H1 (cell line): ENCODE measurements around the gene MAGI2. TPM values are rescaled to one million over a fixed set of nuclear protein-coding genes. Genes with fewer than 3 reads are reported as not detected.

Experiments
- CTCF ChIA-PET: fragments of 300-600 bp; sonication (Branson Sonifier 250); formaldehyde crosslinking; loops from one replicate; lab custom pipeline; 2021; ENCODE audit not compliant: partially characterized antibody; lab: Charles Lee
- POLR2A ChIA-PET: fragments of 300-600 bp; sonication (Branson Sonifier 250); formaldehyde crosslinking; loops from one replicate; lab custom pipeline; 2021; ENCODE audit warnings: inconsistent platforms; ENCODE audit not compliant: partially characterized antibody; lab: Charles Lee
- DNase-seq, 2 experiments: peaks; one replicate each; pipeline versions ENCODE4 v3.0.0 to v3.0.0-alpha.2; 2010 to 2022; ENCODE audit warnings: low spot score in 2 of 2, low read depth in 1 of 2, mixed read lengths in 1 of 2
- FAIRE-seq: peaks from 2 replicates; lab custom pipeline; 2011; peaks lifted over from hg19 to GRCh38; lab: Jason Lieb, UNC
- H2AFZ ChIP-seq: 2 replicates; pipeline ENCODE4 v1.8.1; 2012; ENCODE audit warnings: low read length, inconsistent platforms
- H2AK5ac ChIP-seq: 2 replicates; pipeline ENCODE4 v1.6.1; 2013; ENCODE audit warnings: low read depth, low read length
- H2BK120ac ChIP-seq: replicated peaks from 2 replicates; pipeline ENCODE3; 2013; ENCODE audit warnings: low read depth, low read length, inconsistent platforms
- H2BK12ac ChIP-seq: 2 replicates; pipeline ENCODE4 v1.6.1; 2013; ENCODE audit warnings: low read depth, low read length
- H2BK15ac ChIP-seq: 2 replicates; pipeline ENCODE4 v1.6.1; 2013; ENCODE audit warnings: low read length
- H2BK20ac ChIP-seq: 2 replicates; pipeline ENCODE4 v1.6.1; 2013; ENCODE audit warnings: low read length
- H2BK5ac ChIP-seq: 2 replicates; pipeline ENCODE4 v1.6.1; 2013; ENCODE audit warnings: low read depth, low read length
- H3K14ac ChIP-seq: 2 replicates; pipeline ENCODE4 v1.6.1; 2013; ENCODE audit warnings: inconsistent platforms; ENCODE audit not compliant: insufficient read length
- H3K18ac ChIP-seq: 2 replicates; pipeline ENCODE4 v1.6.1; 2013; ENCODE audit warnings: low read length; ENCODE audit errors: extremely low read depth
- H3K23ac ChIP-seq: 2 replicates; pipeline ENCODE4 v1.6.1; 2013; ENCODE audit warnings: inconsistent platforms; ENCODE audit not compliant: insufficient read length
- H3K23me2 ChIP-seq: 2 replicates; pipeline ENCODE4 v1.6.1; 2013; ENCODE audit warnings: low read depth, low read length
- H3K27ac ChIP-seq: 2 replicates; pipeline ENCODE4 v1.6.1; 2011; ENCODE audit warnings: low read depth, low read length, inconsistent platforms
- H3K27me3 ChIP-seq, 4 experiments: replicated peaks in 1 of 4; 1 replicate in 1 of 4; 2 replicates in 3 of 4; pipeline versions ENCODE4 v1.6.1 to v1.8.1; 2011 to 2013; ENCODE audit warnings: low read length in 3 of 4, mild to moderate bottlenecking in 3 of 4, inconsistent platforms in 2 of 4, mixed read lengths in 2 of 4, moderate library complexity in 1 of 4; ENCODE audit not compliant: control insufficient read depth in 3 of 4, insufficient read depth in 3 of 4; ENCODE audit errors: extremely low read depth in 1 of 4
- H3K36me3 ChIP-seq, 4 experiments: 2 replicates each; pipeline versions ENCODE4 v1.6.1 to v1.8.1; 2011 to 2013; ENCODE audit warnings: mild to moderate bottlenecking in 4 of 4, low read length in 3 of 4, moderate library complexity in 2 of 4, control low read depth in 1 of 4, inconsistent platforms in 1 of 4; ENCODE audit not compliant: insufficient read depth in 4 of 4, control insufficient read depth in 2 of 4
- H3K4ac ChIP-seq: replicated peaks from 2 replicates; pipeline ENCODE3; 2013; ENCODE audit warnings: low read length, low read depth, mixed read lengths, inconsistent platforms; ENCODE audit not compliant: insufficient read length
- H3K4me1 ChIP-seq, 4 experiments: replicated peaks in 1 of 4; 1 replicate in 1 of 4; 2 replicates in 3 of 4; pipeline versions ENCODE4 v1.6.1 to v1.8.1; 2011 to 2013; ENCODE audit warnings: low read length in 3 of 4, inconsistent platforms in 2 of 4, mixed read lengths in 1 of 4; ENCODE audit not compliant: insufficient read depth in 4 of 4, control insufficient read depth in 3 of 4
- H3K4me2 ChIP-seq, 2 experiments: 2 replicates each; pipeline versions ENCODE4 v1.6.1 to v1.8.1; 2011 to 2013; ENCODE audit warnings: low read depth in 2 of 2, low read length in 2 of 2, control low read depth in 1 of 2, inconsistent platforms in 1 of 2, mild to moderate bottlenecking in 1 of 2; ENCODE audit not compliant: insufficient read depth in 1 of 2
- H3K4me3 ChIP-seq, 4 experiments: fragments of 200-600, 300-600 bp in 1 of 4; sonication (generic), shearing (Covaris generic), sonication (Bioruptor Twin) in 1 of 4; 2 replicates each; pipeline versions ENCODE4 v1.5.1 to v1.8.1; 2011 to 2016; ENCODE audit warnings: low read length in 4 of 4, low read depth in 3 of 4, control low read depth in 2 of 4, inconsistent platforms in 2 of 4, mild to moderate bottlenecking in 2 of 4, mixed read lengths in 1 of 4, moderate library complexity in 1 of 4; ENCODE audit not compliant: insufficient read depth in 2 of 4; ENCODE audit errors: extremely low read depth in 1 of 4
- H3K56ac ChIP-seq: replicated peaks from 2 replicates; pipeline ENCODE3; 2013; ENCODE audit warnings: low read depth, mild to moderate bottlenecking, mixed read lengths, low read length, inconsistent platforms; ENCODE audit not compliant: insufficient read length
- H3K79me1 ChIP-seq: 2 replicates; pipeline ENCODE4 v1.6.1; 2013; ENCODE audit warnings: low read depth, low read length, control low read depth
- H3K79me2 ChIP-seq, 2 experiments: 2 replicates each; pipeline versions ENCODE4 v1.6.1 to v1.8.1; 2012 to 2013; ENCODE audit warnings: low read length in 2 of 2, mild to moderate bottlenecking in 2 of 2, inconsistent platforms in 1 of 2; ENCODE audit not compliant: insufficient read depth in 2 of 2, control insufficient read depth in 1 of 2
- H3K9ac ChIP-seq, 4 experiments: replicated peaks in 1 of 4; 1 replicate in 1 of 4; 2 replicates in 3 of 4; pipeline versions ENCODE4 v1.6.1 to v1.8.1; 2011 to 2013; ENCODE audit warnings: low read depth in 3 of 4, low read length in 3 of 4, control low read depth in 2 of 4, mild to moderate bottlenecking in 2 of 4, moderate library complexity in 2 of 4, inconsistent platforms in 1 of 4; ENCODE audit errors: extremely low read depth in 1 of 4
- H3K9me3 ChIP-seq, 2 experiments: 2 replicates each; pipeline versions ENCODE4 v1.6.1 to v1.8.1; 2012 to 2013; ENCODE audit warnings: mild to moderate bottlenecking in 2 of 2, moderate library complexity in 2 of 2, control low read depth in 1 of 2, inconsistent platforms in 1 of 2, low read depth in 1 of 2, low read length in 1 of 2, mixed read lengths in 1 of 2; ENCODE audit not compliant: insufficient read depth in 2 of 2
- H4K20me1 ChIP-seq, 2 experiments: replicated peaks in 1 of 2; 2 replicates each; pipeline versions ENCODE3 to v1.8.1; 2011 to 2013; ENCODE audit warnings: inconsistent platforms in 2 of 2, low read length in 2 of 2, mild to moderate bottlenecking in 1 of 2; ENCODE audit not compliant: insufficient read depth in 2 of 2, control insufficient read depth in 1 of 2
- H4K5ac ChIP-seq: 2 replicates; pipeline ENCODE4 v1.6.1; 2013; ENCODE audit warnings: low read length, low read depth, mixed read lengths, inconsistent platforms; ENCODE audit not compliant: insufficient read length
- H4K8ac ChIP-seq: 2 replicates; pipeline ENCODE4 v1.8.0; 2013; ENCODE audit warnings: mild to moderate bottlenecking, moderate library complexity, low read length, inconsistent platforms; ENCODE audit not compliant: insufficient read depth; ENCODE audit errors: extremely low read depth
- H4K91ac ChIP-seq: replicated peaks from 2 replicates; pipeline ENCODE3; 2013; ENCODE audit warnings: low read length, mixed read lengths, inconsistent platforms; ENCODE audit not compliant: insufficient read length
- BRCA1 ChIP-seq: IDR thresholded peaks from 2 replicates; pipeline ENCODE4 v1.6.1; 2012; ENCODE audit warnings: low read depth, low read length, improper control_type of control experiment
- CBX5 ChIP-seq: fragments of 300-800, 300-1000 bp; sonication (generic); IDR thresholded peaks from 2 replicates; pipeline ENCODE4 v1.7.1; 2016; ENCODE audit warnings: antibody characterized with exemption, low read length, low read depth
- FOSL1 ChIP-seq: IDR thresholded peaks from 2 replicates; pipeline ENCODE4 v1.6.1; 2011; ENCODE audit warnings: mild to moderate bottlenecking, low read depth, low read length, moderate library complexity; ENCODE audit not compliant: insufficient read depth
- JUN ChIP-seq: IDR thresholded peaks from 2 replicates; pipeline ENCODE4 v1.6.1; 2011; ENCODE audit warnings: low read depth, mild to moderate bottlenecking, improper control_type of control experiment, low read length
- NRF1 ChIP-seq: IDR thresholded peaks from 2 replicates; pipeline ENCODE4 v1.6.1; 2011; ENCODE audit warnings: mild to moderate bottlenecking, low read depth, low read length, improper control_type of control experiment
- RAD21 ChIP-seq, 2 experiments: IDR thresholded peaks in 1 of 2; conservative IDR thresholded peaks in 1 of 2; 2 replicates each; pipeline ENCODE4 v1.6.1; 2011; ENCODE audit warnings: low read depth in 2 of 2, low read length in 2 of 2, improper control_type of control experiment in 1 of 2, inconsistent platforms in 1 of 2, mild to moderate bottlenecking in 1 of 2, moderate library complexity in 1 of 2
- SAP30 ChIP-seq: fragments of 300-600 bp; sonication (generic); IDR thresholded peaks from 2 replicates; pipeline ENCODE4 v1.7.1; 2012; ENCODE audit warnings: low read length, moderate library complexity, mild to moderate bottlenecking, inconsistent platforms; ENCODE audit not compliant: insufficient read depth, insufficient replicate concordance
- SRF ChIP-seq: IDR thresholded peaks from 2 replicates; pipeline ENCODE4 v1.6.1; 2011; ENCODE audit warnings: mild to moderate bottlenecking, low read depth, low read length, moderate library complexity
- SUZ12 ChIP-seq: fragments of 200-600 bp; sonication (generic); IDR thresholded peaks from 2 replicates; pipeline ENCODE4 v1.6.1; 2012; ENCODE audit warnings: mild to moderate bottlenecking, inconsistent platforms, low read length, moderate library complexity, mixed read lengths
- TBP ChIP-seq: IDR thresholded peaks from 2 replicates; pipeline ENCODE4 v1.6.1; 2011; ENCODE audit warnings: low read depth, low read length, improper control_type of control experiment
- TEAD4 ChIP-seq: IDR thresholded peaks from 2 replicates; pipeline ENCODE4 v1.6.1; 2012; ENCODE audit warnings: low read depth, low read length, inconsistent platforms, mixed read lengths
- polyA plus RNA-seq, 7 experiments: library from polyadenylated mRNA; depleted of rRNA in 3 of 7; stranded (reverse) in 5 of 7; unstranded in 2 of 7; fragments of >200 nt in 5 of 7; fragments of 200-250 nt in 2 of 7; gene quantifications; 1 replicate in 5 of 7; 2 replicates in 1 of 7; 4 replicates in 1 of 7; pipeline versions ENCODE4 v1.2.1 to v1.2.3, GENCODE V29; 2011 to 2013; ENCODE audit warnings: missing spikeins in 2 of 7, mixed read lengths in 2 of 7
- total RNA-seq: library from RNA; stranded (reverse); fragmentation: NEBNext Ultra II Directional; extraction: Animal tissue kit (Norgen Biotek cat#: 25700); gene quantifications from 2 replicates; pipeline ENCODE4 v1.2.1, GENCODE V29; 2021
- TF ChIP-seq, protein P1 (sequence below): IDR thresholded peaks from 2 replicates; pipeline ENCODE4 v1.6.1; 2012; ENCODE audit warnings: inconsistent platforms
- TF ChIP-seq, protein P2 (sequence below): IDR thresholded peaks from 2 replicates; pipeline ENCODE4 v1.6.1; 2011; ENCODE audit warnings: low read depth, mild to moderate bottlenecking, low read length; ENCODE audit not compliant: insufficient read depth
- TF ChIP-seq, protein P3 (sequence below): IDR thresholded peaks from 2 replicates; pipeline ENCODE4 v1.6.1; 2012; ENCODE audit warnings: inconsistent platforms

MAGI2 gene
- total and polyA plus RNA-seq, 2 of the 8 experiments (the other 6 are each of a cell fraction or from before 2014, with no cell fraction given), result 6.0 to 27.3 TPM

DNA sequence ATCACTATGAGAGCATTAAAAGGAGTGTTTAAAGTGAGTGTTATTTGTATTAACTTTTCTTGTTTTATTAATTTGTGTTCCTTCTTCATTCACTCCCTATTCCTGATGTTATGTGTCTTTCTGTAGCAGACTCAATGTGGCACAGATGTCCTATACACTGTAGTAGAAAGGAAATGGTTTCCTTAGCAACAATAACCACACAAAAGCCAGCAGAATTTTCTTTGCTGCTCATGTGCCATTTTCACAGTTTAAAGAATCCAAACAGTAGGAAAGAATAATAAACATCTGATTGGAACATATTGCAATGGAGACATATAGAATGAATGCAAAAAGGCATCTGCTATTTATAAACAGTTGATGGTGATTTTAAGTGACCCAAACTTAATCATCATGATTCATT lies 891.3 kb downstream of the MAGI2 start:
- Histone ChIP-seq H3K79me2 (0 out of 4 replicates have a peak, but pooled peaks cover 0 to 4% of the 10 kb centered on the region in 2 experiments), H2BK15ac (no peak overlapping the region), H2AFZ (no peak overlapping the region), H3K56ac (no peak overlapping the region), H2BK120ac (no peak overlapping the region), H3K36me3 (no peaks in the 10 kb centered on the region; a peak in 1 of 8 replicates), H4K8ac (no peak overlapping the region), H3K4me2 (no peak overlapping the region), H3K14ac (no peak overlapping the region), H3K4me1 (peaks cover 0 to 23% (median 11%) of the 10 kb centered on the region in 4 experiments; a peak in 3 of 7 replicates), H3K79me1 (no peaks in the 10 kb centered on the region), H3K27ac (no peak overlapping the region), H4K5ac (peak overlapping the region; percentile 84), H3K23ac (no peak overlapping the region), H2AK5ac (no peak overlapping the region), H3K4me3 (no peak overlapping the region), H3K27me3 (no peaks in the 10 kb centered on the region), H4K20me1 (no peaks in the 10 kb centered on the region), H2BK5ac (no peak overlapping the region), H3K23me2 (no peaks in the 10 kb centered on the region; the same call in 1 of the 2 replicates), H4K91ac (no peak overlapping the region), H3K18ac (no peak overlapping the region; the same call in 1 of the 2 replicates), H3K9ac (no peak overlapping the region), H3K4ac (no peak overlapping the region), H2BK20ac (no peak overlapping the region), H3K9me3 (no peaks in the 10 kb centered on the region), H2BK12ac (no peak overlapping the region)
- FAIRE-seq, result no peak
- ChIA-PET POLR2A (no interaction called here), CTCF (no interaction called here)
- no peak for DNase-seq
- TF ChIP-seq, protein P1, sequence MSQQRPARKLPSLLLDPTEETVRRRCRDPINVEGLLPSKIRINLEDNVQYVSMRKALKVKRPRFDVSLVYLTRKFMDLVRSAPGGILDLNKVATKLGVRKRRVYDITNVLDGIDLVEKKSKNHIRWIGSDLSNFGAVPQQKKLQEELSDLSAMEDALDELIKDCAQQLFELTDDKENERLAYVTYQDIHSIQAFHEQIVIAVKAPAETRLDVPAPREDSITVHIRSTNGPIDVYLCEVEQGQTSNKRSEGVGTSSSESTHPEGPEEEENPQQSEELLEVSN, result no peak
- no peak for TF ChIP-seq TEAD4
- TF ChIP-seq SAP30, result no peak
- no peak for TF ChIP-seq NRF1
- no peak for TF ChIP-seq SRF
- no peak for TF ChIP-seq SUZ12
- TF ChIP-seq FOSL1, result no peak
- TF ChIP-seq, protein P2, sequence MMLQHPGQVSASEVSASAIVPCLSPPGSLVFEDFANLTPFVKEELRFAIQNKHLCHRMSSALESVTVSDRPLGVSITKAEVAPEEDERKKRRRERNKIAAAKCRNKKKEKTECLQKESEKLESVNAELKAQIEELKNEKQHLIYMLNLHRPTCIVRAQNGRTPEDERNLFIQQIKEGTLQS, result no peak
- TF ChIP-seq, protein P3, sequence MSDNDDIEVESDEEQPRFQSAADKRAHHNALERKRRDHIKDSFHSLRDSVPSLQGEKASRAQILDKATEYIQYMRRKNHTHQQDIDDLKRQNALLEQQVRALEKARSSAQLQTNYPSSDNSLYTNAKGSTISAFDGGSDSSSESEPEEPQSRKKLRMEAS, result no peak
- TF ChIP-seq RAD21 (IDR thresholded peaks at IDR 0.05 in 1 of 2, conservative IDR thresholded peaks at IDR 0.05 in 1 of 2; ENCODE audit: low read depth in 2 of 2, low read length in 2 of 2), result no peak
- no peak for TF ChIP-seq TBP
- no peak for TF ChIP-seq JUN
- no peak for TF ChIP-seq BRCA1
- TF ChIP-seq CBX5, result no peak
